ENCODE measurements around the gene SV2C. TPM values are rescaled to one million over a fixed set of nuclear protein-coding genes. Genes with fewer than 3 reads are reported as not detected.
A peak's percentile ranks its signal among the peaks of the same experiment; 100 is the strongest.

SV2C gene
- total and polyA plus RNA-seq, 2 donors (not counting 1 experiment from before 2014, with no cell fraction given) = not detected

- Histone ChIP-seq H3K27ac (ENCODE audit: insufficient read depth, low read length) (no peak overlapping the region), H3K36me3 (ENCODE audit: control insufficient read depth, insufficient read depth, low read length) (no peaks in the 10 kb centered on the region), H3K4me1 (ENCODE audit: control insufficient read depth, extremely low read depth, insufficient read depth, low read length) (no peaks in the 10 kb centered on the region), H3K9ac (ENCODE audit: insufficient read depth, low read length) (no peak overlapping the region), H3K4me3 (replicated peaks in 1 of 4; ENCODE audit: control extremely low read depth in 1 of 4, insufficient read depth in 1 of 4, low read depth in 3 of 4, low read length in 4 of 4) (no peak overlapping the region), H2AFZ (ENCODE audit: low read length) (no peak overlapping the region), H3K9me3 (ENCODE audit: control insufficient read depth, insufficient read depth, low read depth, low read length) (no peaks in the 10 kb centered on the region), H3K79me2 (ENCODE audit: control insufficient read depth, insufficient read depth, low read length) (no peaks in the 10 kb centered on the region), H3K4me2 (ENCODE audit: extremely low read depth, insufficient read depth, low read length) (no peak overlapping the region), H3K27me3 (ENCODE audit: control insufficient read depth, insufficient read depth, low read length) (no peaks in the 10 kb centered on the region), H4K20me1 (ENCODE audit: control insufficient read depth, extremely low read depth, insufficient read depth, low read length) (no peaks in the 10 kb centered on the region)
- TF ChIP-seq EZH2 (IDR thresholded peaks at IDR 0.05; ENCODE audit: low read length, missing control alignments) = no peak
- TF ChIP-seq CTCF (conservative IDR thresholded peaks at IDR 0.05 in 1 of 2, IDR thresholded peaks at IDR 0.05 in 1 of 2; ENCODE audit: low read depth in 1 of 2, low read length in 2 of 2) = no peak
- no peak for DNase-seq (ENCODE audit: low read depth in 2 of 2)
Measured at GRCh38 chr5:76169146-76169905, 86.1 kb downstream of the SV2C start.

- H3K4me3 ChIP-seq (replicated peaks in 1 of 4; ENCODE audit: control extremely low read depth in 1 of 4, insufficient read depth in 1 of 4, low read depth in 3 of 4, low read length in 4 of 4) = no peak overlapping the region
- TF ChIP-seq CTCF (conservative IDR thresholded peaks at IDR 0.05 in 1 of 2, IDR thresholded peaks at IDR 0.05 in 1 of 2; ENCODE audit: low read depth in 1 of 2, low read length in 2 of 2) = no peak
- no peak for TF ChIP-seq EZH2 (IDR thresholded peaks at IDR 0.05; ENCODE audit: low read length, missing control alignments)
- no peak overlapping the region for H3K4me2 ChIP-seq (ENCODE audit: extremely low read depth, insufficient read depth, low read length)
- DNase-seq (ENCODE audit: low read depth in 2 of 2) = no peak
- H3K27me3 ChIP-seq (ENCODE audit: control insufficient read depth, insufficient read depth, low read length) = no peaks in the 10 kb centered on the region
- no peak overlapping the region for H2AFZ ChIP-seq (ENCODE audit: low read length)
- H3K9ac ChIP-seq (ENCODE audit: insufficient read depth, low read length) = no peak overlapping the region
- no peaks in the 10 kb centered on the region for H4K20me1 ChIP-seq (ENCODE audit: control insufficient read depth, extremely low read depth, insufficient read depth, low read length)
- H3K27ac ChIP-seq (ENCODE audit: insufficient read depth, low read length) = no peak overlapping the region
- H3K36me3 ChIP-seq (ENCODE audit: control insufficient read depth, insufficient read depth, low read length) = no peaks in the 10 kb centered on the region
- no peaks in the 10 kb centered on the region for H3K79me2 ChIP-seq (ENCODE audit: control insufficient read depth, insufficient read depth, low read length)
- no peaks in the 10 kb centered on the region for H3K9me3 ChIP-seq (ENCODE audit: control insufficient read depth, insufficient read depth, low read depth, low read length)
- no peaks in the 10 kb centered on the region for H3K4me1 ChIP-seq (ENCODE audit: control insufficient read depth, extremely low read depth, insufficient read depth, low read length)
Measured at GRCh38 chr5:76174101-76174500, 90.9 kb downstream of the SV2C start.

GRCh38 chr5:76175051-76175666 lies 92.0 kb downstream of the SV2C start:
- no peak overlapping the region for H3K27ac ChIP-seq (ENCODE audit: insufficient read depth, low read length)
- H3K4me2 ChIP-seq (ENCODE audit: extremely low read depth, insufficient read depth, low read length) = no peak overlapping the region
- H3K4me3 ChIP-seq (replicated peaks in 1 of 4; ENCODE audit: control extremely low read depth in 1 of 4, insufficient read depth in 1 of 4, low read depth in 3 of 4, low read length in 4 of 4) = no peak overlapping the region
- no peak overlapping the region for H2AFZ ChIP-seq (ENCODE audit: low read length)
- H3K9me3 ChIP-seq (ENCODE audit: control insufficient read depth, insufficient read depth, low read depth, low read length) = no peaks in the 10 kb centered on the region
- DNase-seq (ENCODE audit: low read depth in 2 of 2) = peak; percentile 10 to 45
- no peaks in the 10 kb centered on the region for H3K36me3 ChIP-seq (ENCODE audit: control insufficient read depth, insufficient read depth, low read length)
- H3K79me2 ChIP-seq (ENCODE audit: control insufficient read depth, insufficient read depth, low read length) = no peaks in the 10 kb centered on the region
- H3K9ac ChIP-seq (ENCODE audit: insufficient read depth, low read length) = no peak overlapping the region
- H3K4me1 ChIP-seq (ENCODE audit: control insufficient read depth, extremely low read depth, insufficient read depth, low read length) = no peaks in the 10 kb centered on the region
- TF ChIP-seq CTCF (conservative IDR thresholded peaks at IDR 0.05 in 1 of 2, IDR thresholded peaks at IDR 0.05 in 1 of 2; ENCODE audit: low read depth in 1 of 2, low read length in 2 of 2) (peak; percentile 57 to 83), EZH2 (IDR thresholded peaks at IDR 0.05; ENCODE audit: low read length, missing control alignments) (no peak)
- H3K27me3 ChIP-seq (ENCODE audit: control insufficient read depth, insufficient read depth, low read length) = no peaks in the 10 kb centered on the region
- no peaks in the 10 kb centered on the region for H4K20me1 ChIP-seq (ENCODE audit: control insufficient read depth, extremely low read depth, insufficient read depth, low read length)

All from fibroblast of lung (primary cell).